GM18868 (cell line): ENCODE measurements around the gene HUS1B.

Experiments used
- ATAC-seq: cut with Tn5 transposase; IDR thresholded peaks from one replicate; pipeline ENCODE4 v1.9.1; 2021; ENCODE audit warnings: mild to moderate bottlenecking, moderate library complexity; ENCODE audit not compliant: unreplicated experiment

Gene HUS1B

GRCh38 chr6:624979-625378, 31.9 kb downstream of the HUS1B start:
- no peak for ATAC-seq

GRCh38 chr6:622462-622861, 34.4 kb downstream of the HUS1B start:
- no peak for ATAC-seq

GRCh38 chr6:621931-622330, 35.0 kb downstream of the HUS1B start:
- ATAC-seq = no peak

DNA sequence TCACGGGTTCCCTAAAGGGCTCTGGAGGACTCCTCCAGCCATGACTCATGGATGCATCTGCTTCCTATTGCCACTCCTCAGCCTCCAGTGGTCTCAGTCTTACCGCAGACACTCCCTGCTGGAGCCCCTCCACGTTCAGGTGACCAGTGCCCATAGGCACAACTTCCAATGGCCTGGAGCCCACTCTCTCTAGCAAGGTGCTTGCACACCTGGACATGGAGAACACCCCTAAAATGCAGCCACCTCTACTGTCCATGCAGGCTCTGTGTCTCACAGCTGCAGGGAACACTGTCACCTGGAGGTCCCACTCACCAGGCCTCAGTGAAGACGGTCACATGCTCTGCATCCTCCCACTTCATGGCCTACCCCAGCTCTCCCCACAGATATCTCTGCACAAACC, 36.0 kb downstream of the HUS1B start:
- ATAC-seq = no peak

- ATAC-seq = no peak
Observed at GRCh38 chr6:620166-620565, 36.7 kb downstream of the HUS1B start.

- no peak for ATAC-seq
Observed at GRCh38 chr6:617456-618100, 39.3 kb downstream of the HUS1B start.

DNA sequence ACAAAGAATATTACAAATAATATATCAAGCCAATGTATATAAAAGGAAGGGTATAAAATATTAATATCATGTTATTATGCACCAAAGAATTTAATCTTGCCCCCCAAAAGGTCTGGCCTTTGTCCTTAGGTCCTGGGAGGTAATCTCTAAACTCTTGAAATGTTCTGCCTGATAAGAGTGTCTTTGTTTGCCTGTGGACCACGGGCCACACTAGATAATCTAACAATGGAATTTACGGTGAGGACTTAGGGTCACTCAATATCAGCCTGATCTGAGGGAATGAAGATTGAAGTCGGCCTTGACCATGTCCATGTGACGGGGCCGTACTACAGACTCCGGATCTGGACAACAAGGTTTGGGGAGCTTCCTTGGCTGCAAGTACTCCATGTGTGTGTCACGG, 42.9 kb downstream of the HUS1B start:
- ATAC-seq = no peak

DNA sequence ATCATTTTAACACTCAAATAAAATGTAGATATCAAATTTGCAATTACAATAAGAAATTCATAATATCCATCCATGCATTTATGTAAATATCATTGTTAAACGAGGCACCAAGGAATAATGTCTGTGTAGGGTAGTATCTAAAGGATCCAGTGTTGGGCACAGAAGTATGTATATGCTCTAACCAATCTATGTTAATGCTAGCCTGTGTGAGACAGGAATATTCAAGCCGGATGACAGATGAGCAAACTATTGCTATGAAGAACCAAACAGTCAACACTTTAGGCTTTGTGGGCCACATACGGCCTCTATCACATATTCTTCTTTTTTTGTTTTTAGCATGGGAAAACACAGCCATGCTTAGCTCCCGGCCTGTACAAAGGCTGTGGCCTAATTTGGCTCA, 45.0 kb downstream of the HUS1B start:
- no peak for ATAC-seq

- no peak for ATAC-seq
Observed at GRCh38 chr6:610882-611281, 46.0 kb downstream of the HUS1B start.

DNA sequence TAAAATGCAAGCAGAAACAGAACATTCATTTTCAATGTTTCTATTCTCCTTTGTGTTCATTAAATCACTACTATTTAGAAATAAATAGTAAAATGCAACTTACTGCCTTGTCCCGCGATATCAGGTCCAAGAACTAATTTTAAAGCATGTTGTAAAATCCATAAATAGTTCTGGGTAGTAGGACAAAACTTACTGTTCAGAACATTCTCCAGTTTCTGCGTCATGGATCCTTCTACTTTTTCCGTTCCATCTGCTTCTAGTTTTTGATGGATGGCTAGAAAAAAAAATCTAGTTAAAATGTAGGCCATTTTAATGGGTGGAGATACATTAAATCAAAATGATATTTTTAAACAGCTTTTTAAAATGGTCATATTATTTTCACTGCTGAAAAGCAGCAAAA, 47.0 kb downstream of the HUS1B start:
- ATAC-seq = no peak

DNA sequence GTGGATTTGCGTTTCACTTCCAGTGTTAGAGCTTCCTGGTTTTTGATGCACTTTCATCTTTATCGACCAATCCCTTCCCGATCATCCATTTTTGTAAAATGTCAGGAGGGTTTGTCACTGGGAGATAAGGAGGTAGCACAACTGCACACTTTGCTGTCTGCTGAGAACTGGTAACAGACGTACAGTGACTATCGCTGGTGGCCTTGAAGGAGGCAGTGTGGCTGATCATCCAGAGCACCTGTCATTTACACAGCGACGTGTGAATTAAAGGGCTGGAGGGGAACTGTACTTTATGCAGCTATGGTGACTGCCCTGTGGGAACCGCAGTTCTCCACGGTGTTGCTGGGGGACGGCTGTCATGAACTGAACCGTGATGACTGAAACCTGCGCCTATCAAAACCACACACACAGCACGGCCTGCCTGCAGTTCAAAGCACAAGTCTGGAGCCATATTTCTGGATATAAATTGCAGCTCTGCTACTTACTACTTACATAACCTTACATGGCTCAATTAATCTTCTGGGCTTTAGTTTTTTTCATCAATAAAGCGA, 50.0 kb downstream of the HUS1B start:
- no peak for ATAC-seq
